ENCODE data around the gene TYRO3.
"Not testable (repeated sequence)": the region's sequence is repeated elsewhere in the genome, so short reads cannot be mapped to it uniquely, and the experiment has no call there.

Gene TYRO3

DNA sequence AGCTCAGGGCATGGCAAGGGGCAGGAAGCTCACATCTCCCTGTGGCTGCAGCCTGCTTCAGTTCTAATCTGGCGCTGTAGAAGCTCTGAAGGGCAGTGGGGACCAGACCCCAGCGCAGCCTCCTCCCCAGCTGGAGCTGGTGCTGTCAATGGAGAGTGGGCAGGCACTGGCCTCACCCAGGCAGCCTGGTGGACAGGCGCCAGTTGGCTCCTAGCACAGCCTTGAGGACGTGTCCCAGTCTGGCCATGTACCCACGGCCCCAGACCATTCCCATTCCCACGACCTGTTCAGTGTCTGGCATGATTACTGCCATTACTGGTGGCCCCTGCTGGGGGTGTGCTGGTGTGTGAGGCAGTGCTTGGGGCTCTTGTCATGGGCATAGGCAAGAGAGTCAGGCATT, 16.3 kb downstream of the TYRO3 start:
- no peak for DNase-seq

DNA sequence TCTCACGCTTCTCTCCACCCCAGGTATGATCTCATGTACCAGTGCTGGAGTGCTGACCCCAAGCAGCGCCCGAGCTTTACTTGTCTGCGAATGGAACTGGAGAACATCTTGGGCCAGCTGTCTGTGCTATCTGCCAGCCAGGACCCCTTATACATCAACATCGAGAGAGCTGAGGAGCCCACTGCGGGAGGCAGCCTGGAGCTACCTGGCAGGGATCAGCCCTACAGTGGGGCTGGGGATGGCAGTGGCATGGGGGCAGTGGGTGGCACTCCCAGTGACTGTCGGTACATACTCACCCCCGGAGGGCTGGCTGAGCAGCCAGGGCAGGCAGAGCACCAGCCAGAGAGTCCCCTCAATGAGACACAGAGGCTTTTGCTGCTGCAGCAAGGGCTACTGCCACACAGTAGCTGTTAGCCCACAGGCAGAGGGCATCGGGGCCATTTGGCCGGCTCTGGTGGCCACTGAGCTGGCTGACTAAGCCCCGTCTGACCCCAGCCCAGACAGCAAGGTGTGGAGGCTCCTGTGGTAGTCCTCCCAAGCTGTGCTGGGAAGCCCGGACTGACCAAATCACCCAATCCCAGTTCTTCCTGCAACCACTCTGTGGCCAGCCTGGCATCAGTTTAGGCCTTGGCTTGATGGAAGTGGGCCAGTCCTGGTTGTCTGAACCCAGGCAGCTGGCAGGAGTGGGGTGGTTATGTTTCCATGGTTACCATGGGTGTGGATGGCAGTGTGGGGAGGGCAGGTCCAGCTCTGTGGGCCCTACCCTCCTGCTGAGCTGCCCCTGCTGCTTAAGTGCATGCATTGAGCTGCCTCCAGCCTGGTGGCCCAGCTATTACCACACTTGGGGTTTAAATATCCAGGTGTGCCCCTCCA, 19.1 kb downstream of the TYRO3 start:
- no peak for DNase-seq

- no peak for DNase-seq
Observed at GRCh38 chr15:41578736-41579383, 19.8 kb downstream of the TYRO3 start.

DNA sequence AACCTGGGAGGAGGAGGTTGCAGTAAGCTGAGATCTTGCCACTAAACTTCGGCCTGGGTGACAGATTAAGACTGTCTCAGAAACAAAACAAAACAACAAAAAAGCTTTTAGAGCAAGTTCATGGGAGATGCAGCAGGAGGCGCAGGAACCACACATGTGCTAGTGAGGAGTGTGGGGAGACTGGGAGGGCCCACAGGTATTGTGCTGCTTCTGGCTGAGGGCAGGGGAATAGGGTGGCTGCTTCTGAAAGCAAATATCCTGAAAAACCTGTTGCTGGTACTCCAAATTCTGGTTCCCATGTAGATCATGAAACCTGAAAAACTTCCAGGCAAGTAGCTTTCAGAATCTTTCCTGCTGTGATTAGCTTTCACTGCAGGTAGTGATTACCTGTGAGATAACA, 22.1 kb downstream of the TYRO3 start:
- DNase-seq, result no peak

DNA sequence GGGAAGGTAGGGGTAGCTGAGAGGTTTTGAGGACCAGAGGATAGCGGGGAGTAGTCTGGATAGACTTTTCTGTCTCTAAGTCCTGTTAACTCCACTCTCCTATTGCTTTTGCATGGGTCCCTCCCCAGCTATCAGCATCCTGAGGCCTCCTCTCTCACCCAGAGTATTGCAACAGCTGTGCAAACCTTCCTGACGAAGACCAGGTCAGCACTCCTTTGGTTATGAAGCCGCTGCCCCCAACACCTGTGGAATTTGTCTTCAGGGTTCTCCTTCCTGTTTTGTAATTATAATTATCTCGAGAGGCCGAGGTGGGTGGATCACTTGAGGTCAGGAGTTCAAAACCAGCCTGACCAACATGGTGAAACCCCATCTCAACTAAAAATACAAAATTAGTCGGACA, 24.8 kb downstream of the TYRO3 start:
- no peak for DNase-seq

- DNase-seq, result no peak
Observed at GRCh38 chr15:41584636-41585126, 25.7 kb downstream of the TYRO3 start.

- DNase-seq, result no peak
Observed at GRCh38 chr15:41585127-41586047, 26.4 kb downstream of the TYRO3 start.

DNA sequence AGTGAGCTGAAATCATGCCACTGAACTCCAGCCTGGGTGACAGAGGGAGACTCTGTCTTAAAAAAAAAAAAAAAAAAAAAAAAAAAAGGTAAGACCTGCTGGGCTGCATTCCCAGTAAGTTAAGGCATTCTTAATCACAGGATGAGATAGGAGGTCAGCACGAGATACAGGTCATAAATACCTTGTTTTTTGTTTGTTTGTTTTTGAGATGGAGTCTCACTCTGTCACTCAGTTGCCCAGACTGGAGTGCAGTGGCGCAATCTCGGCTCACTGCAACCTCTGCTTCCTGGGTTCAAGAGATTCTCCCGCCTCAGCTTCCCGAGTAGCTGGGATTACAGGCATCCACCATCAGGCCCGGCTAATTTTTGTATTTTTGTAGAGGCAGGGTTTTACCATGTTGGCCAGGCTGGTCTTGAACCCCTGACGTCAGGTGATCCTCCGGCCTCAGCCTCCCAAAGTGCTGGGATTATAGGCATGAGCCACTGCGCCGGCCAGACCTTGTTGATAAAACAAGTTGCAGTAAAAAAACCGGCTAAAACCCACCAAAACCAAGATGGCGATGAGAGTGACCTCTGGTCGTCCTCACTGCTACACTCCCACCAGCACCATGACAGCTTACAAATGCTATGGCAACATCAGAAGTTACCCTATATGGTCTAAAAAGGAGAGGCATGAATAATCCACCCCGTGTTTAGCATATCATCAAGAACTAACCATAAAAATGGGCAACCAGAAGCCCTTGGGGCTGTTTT, 27.7 kb downstream of the TYRO3 start:
- not testable (repeated sequence) for DNase-seq

GRCh38 chr15:41589018-41589417, 30.0 kb downstream of the TYRO3 start:
- DNase-seq, result not testable (repeated sequence)

DNA sequence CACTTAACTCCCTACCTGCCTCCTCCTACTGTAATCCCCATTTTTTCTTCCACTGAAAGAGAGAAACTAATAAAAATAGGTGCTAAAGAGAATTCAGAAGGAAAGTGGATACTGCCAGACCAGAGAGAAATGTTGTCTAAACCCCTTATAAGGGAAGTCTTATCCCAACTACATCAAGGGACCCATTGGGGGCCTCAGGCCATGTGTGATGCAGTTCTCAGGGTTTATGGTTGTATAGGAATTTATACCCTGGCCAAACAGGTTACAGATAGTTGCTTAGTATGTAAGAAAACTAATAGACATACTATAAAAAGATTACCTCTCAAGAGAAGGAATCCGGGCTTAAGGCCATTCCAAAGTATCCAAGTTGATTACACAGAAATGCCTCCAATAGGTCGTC, 30.6 kb downstream of the TYRO3 start:
- DNase-seq, result not testable (repeated sequence)

- DNase-seq, result not testable (repeated sequence)
Observed at GRCh38 chr15:41591217-41591616, 32.2 kb downstream of the TYRO3 start.

DNA sequence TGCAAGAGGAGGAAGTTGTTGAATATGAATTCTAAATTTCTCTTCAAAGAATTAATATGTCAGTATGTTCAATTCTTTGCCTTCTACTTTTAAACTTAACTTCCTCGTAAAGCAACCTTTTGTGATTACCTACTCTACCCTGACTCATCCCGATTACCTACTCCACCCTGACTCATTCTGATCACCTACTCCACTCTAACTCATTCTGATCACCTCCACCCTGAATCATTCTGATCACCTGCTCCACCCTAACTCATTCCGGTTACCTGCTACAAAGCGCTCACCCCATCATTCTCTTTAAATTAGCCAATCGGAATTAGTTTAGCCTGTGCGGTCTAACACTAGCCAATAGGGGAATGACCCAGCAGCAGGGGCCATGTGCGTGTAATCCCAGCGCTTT, 33.7 kb downstream of the TYRO3 start:
- DNase-seq, result not testable (repeated sequence)

GRCh38 chr15:41594801-41595746, 36.1 kb downstream of the TYRO3 start:
- DNase-seq, result no peak

- no peak for DNase-seq
Observed at GRCh38 chr15:41596972-41597371, 38.0 kb downstream of the TYRO3 start.

GRCh38 chr15:41597787-41598186, 38.8 kb downstream of the TYRO3 start:
- no peak for DNase-seq

GRCh38 chr15:41599061-41599460, 40.0 kb downstream of the TYRO3 start:
- no peak for DNase-seq

DNA sequence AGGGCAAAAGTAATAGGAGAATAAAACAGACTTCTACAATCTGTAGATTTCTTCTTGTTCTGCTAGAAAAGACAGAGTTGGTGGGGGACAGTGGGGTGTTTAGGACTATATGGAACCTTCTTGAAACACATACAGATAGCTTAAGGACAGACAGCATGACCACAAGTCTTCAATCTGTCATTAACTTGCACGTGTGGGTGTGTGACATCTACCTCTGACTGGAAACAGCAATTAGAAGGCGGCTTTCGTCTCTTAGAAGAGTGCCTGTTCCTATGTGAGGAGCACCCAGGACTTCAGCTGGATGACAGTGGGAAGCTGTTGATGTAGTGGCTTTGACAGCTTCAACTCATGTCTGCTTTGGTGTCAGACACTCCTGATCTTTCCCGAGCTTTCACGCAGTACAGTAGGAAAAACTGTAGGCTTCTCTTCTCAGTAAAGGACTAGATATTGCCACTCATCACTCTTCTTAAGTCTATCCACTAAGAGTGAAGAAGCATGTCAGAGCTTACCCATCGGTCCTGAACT, 44.5 kb downstream of the TYRO3 start:
- DNase-seq, result no peak

DNA sequence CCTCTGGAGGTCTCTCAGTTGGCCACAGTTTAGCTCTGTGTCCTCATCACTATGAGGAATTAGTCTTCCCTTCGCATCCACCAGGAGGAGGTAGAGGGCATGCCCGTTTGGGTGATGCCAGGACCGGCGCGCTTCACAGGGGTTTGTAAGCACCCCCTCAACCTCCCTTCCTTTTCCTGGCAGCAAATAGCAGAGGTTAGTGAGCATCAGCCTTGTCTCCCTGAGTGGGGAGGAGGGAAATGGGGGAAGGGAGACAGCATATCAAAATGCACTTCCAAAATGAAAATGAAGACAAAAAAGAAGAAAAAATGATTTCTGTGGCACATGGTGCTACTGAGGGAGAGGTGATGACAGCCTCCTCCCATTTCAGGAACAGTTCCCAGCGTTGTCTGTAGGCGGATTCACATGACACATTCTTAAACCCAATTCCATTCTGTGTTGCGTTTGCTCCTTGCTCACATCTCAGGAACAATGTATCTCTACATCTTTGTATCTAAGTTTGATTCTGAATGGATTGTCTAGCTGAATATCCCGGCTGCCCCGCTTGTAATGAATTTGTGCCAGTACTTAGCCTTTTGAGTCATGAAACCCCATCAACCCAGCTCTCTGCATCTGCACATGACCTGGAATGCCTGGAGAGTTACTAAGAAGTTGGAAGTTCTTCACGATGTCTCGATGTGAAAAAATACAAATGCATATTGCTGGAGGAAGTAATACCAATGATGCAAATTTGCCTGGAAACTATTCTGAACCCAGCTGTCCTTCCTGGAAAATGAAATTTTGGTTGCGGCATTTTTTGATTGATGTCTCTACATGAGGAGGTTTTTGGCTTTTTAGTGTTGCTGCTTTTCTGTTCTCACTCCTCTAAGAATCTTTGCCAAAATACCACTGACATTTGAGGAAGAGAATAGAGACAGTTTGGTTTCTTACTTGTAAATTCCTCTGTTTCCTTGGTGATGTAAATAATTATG, 45.2 kb downstream of the TYRO3 start:
- DNase-seq, result peak; percentile 11

- no peak for DNase-seq
Observed at GRCh38 chr15:41605566-41605965, 46.6 kb downstream of the TYRO3 start.

DNA sequence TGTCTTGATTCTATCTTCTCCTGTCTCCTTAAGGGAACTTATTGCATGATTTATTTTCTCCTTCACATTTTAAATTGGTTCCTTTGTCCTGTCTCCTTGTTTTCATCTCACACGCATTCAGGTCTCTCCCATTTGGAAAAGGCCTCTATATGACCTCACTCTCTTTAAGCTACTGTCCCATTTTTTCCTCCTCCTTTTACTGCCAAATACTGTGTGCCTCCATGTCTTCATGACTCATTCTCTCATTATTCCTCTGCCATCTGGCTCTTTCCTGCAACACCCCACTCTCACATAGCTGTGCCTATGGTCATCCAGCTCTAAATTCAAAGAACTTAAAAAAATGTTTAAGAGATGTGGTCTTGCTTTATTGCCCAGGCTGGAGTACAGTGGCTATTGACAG, 48.0 kb downstream of the TYRO3 start:
- DNase-seq, result no peak
